A673 (cell line): Measurements from ENCODE around the gene MDGA2.

ENCODE experiments used
- CTCF ChIP-seq: fragments of 300-800, 200-600 bp; sonication (generic); conservative IDR thresholded peaks from 2 replicates; pipeline ENCODE4 v1.5.1; 2017; ENCODE audit warnings: low read depth, mild to moderate bottlenecking, antibody characterized with exemption, low read length, moderate library complexity, mixed read lengths
- EZH2 ChIP-seq: fragments of 200-600 bp; sonication (generic); IDR thresholded peaks from 2 replicates; pipeline ENCODE4 v1.6.1; 2017; ENCODE audit warnings: borderline replicate concordance, low read depth, mild to moderate bottlenecking, mixed read lengths, antibody characterized with exemption, low read length; ENCODE audit not compliant: poor library complexity, severe bottlenecking

DNA sequence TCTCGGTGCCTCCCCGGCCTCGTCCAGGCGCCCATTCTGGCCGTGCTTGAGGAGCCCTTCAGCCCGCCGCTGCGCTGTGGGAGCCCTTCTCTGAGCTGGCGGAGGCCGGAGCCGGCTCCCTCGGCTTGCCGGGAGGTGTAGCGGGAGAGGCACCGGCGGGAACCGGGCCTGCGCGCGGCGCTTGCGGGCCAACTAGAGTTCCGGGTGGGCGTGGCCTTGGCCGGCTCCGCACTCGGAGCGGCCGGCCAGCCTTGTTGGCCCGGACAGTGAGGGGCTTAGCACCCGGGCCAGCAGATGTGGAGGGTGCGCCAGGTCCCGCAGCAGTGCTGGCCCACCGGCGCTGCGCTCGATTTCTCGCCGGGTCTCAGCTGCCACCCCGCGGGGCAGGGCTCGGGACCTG lies 855.1 kb downstream of the MDGA2 start:
- no peak for TF ChIP-seq CTCF
- no peak for TF ChIP-seq EZH2
